Glutamatergic neuron (in vitro differentiated cells): Measurements from ENCODE around the gene GAGE12D. TPM values are rescaled to one million over a fixed set of nuclear protein-coding genes. Genes with fewer than 3 reads are reported as not detected.
"Not testable (repeated sequence)": the region's sequence is repeated elsewhere in the genome, so short reads cannot be mapped to it uniquely, and the experiment has no call there.

Source experiments
- DNase-seq: peaks from one replicate; pipeline ENCODE4 v3.0.0; 2022
- H3K27ac Mint-ChIP-seq: one replicate; pipeline ENCODE4 v1.8.0; 2020; ENCODE audit warnings: mild to moderate bottlenecking, mixed read lengths, inconsistent platforms; ENCODE audit not compliant: unreplicated experiment
- H3K27me3 Mint-ChIP-seq: one replicate; pipeline ENCODE4 v1.8.0; 2020; ENCODE audit warnings: mild to moderate bottlenecking, moderate library complexity, mixed read lengths, inconsistent platforms; ENCODE audit not compliant: unreplicated experiment
- H3K36me3 Mint-ChIP-seq: one replicate; pipeline ENCODE4 v1.8.0; 2020; ENCODE audit warnings: mild to moderate bottlenecking, mixed read lengths, inconsistent platforms; ENCODE audit not compliant: unreplicated experiment
- H3K4me1 Mint-ChIP-seq: one replicate; pipeline ENCODE4 v1.8.0; 2020; ENCODE audit warnings: mild to moderate bottlenecking, low read depth, mixed read lengths, inconsistent platforms; ENCODE audit not compliant: unreplicated experiment
- H3K4me3 Mint-ChIP-seq: one replicate; pipeline ENCODE4 v1.8.0; 2020; ENCODE audit warnings: mild to moderate bottlenecking, mixed read lengths, inconsistent platforms; ENCODE audit not compliant: unreplicated experiment
- H3K9me3 Mint-ChIP-seq: one replicate; pipeline ENCODE4 v1.8.0; 2020; ENCODE audit warnings: mild to moderate bottlenecking, moderate library complexity, mixed read lengths, inconsistent platforms; ENCODE audit not compliant: unreplicated experiment
- long read RNA-seq: library from polyadenylated mRNA; unstranded; transcript quantifications from one replicate; pipeline ENCODE4 v2.0.0, GENCODE V29; 2020; ENCODE audit not compliant: unreplicated experiment
- total RNA-seq: library from RNA; stranded (reverse); fragmentation: NEBNext Ultra II Directional; extraction: Animal tissue kit (Norgen Biotek cat#: 25700); gene quantifications from one replicate; pipeline ENCODE4 v1.2.1, GENCODE V29; 2021; ENCODE audit not compliant: unreplicated experiment

GAGE12D gene, protein sequence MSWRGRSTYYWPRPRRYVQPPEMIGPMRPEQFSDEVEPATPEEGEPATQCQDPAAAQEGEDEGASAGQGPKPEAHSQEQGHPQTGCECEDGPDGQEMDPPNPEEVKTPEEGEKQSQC
- not detected for total RNA-seq
- long read RNA-seq = 0 reads

GRCh38 chrX:49541433-49541832 lies at the start of gene GAGE12D:
TSS of gene GAGE12D (plus strand) at chrX:49541733. CDS start at chrX:49542888, 1,155 bp downstream.
- H3K4me3 Mint-ChIP-seq, H3K27me3 Mint-ChIP-seq, H3K27ac Mint-ChIP-seq, H3K4me1 Mint-ChIP-seq, DNase-seq, H3K9me3 Mint-ChIP-seq, H3K36me3 Mint-ChIP-seq: not testable (repeated sequence)

DNA sequence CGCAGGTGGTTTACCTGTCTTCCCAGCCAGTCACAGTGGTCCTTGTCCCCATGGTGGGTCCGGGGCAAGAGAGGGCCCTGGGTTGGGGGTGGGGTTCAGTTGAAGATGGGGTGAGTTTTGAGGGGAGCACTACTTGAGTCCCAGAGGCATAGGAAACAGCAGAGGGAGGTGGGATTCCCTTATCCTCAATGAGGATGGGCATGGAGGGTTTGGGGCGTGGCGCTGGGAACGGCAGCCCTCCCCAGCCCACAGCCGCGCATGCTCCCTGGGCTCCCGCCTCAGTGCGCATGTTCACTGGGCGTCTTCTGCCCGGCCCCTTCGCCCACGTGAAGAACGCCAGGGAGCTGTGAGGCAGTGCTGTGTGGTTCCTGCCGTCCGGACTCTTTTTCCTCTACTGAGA lies 9.7 kb upstream of the GAGE12D start, which contains the start of gene GAGE12C:
GAGE12C (plus strand) TSS at position 301 of the 400 bp plus-strand sequence. CDS start 1,155 bp downstream, outside the sequence.
- not testable (repeated sequence) for H3K27me3 Mint-ChIP-seq, H3K27ac Mint-ChIP-seq, H3K36me3 Mint-ChIP-seq, H3K4me3 Mint-ChIP-seq, DNase-seq, H3K9me3 Mint-ChIP-seq, H3K4me1 Mint-ChIP-seq

GRCh38 chrX:49550989-49551388 lies 9.5 kb downstream of the GAGE12D start, which contains the start of gene GAGE12E:
TSS of gene GAGE12E (plus strand) at chrX:49551289. CDS start at chrX:49552444, 1,155 bp downstream.
- H3K4me3 Mint-ChIP-seq, H3K27me3 Mint-ChIP-seq, H3K36me3 Mint-ChIP-seq, H3K9me3 Mint-ChIP-seq, H3K4me1 Mint-ChIP-seq, H3K27ac Mint-ChIP-seq, DNase-seq: not testable (repeated sequence)

DNA sequence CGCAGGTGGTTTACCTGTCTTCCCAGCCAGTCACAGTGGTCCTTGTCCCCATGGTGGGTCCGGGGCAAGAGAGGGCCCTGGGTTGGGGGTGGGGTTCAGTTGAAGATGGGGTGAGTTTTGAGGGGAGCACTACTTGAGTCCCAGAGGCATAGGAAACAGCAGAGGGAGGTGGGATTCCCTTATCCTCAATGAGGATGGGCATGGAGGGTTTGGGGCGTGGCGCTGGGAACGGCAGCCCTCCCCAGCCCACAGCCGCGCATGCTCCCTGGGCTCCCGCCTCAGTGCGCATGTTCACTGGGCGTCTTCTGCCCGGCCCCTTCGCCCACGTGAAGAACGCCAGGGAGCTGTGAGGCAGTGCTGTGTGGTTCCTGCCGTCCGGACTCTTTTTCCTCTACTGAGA lies 19.0 kb downstream of the GAGE12D start, which contains the start of gene GAGE12F:
GAGE12F (plus strand) TSS at position 301 of the 400 bp plus-strand sequence. CDS start 1,155 bp downstream, outside the sequence.
- not testable (repeated sequence) for H3K4me1 Mint-ChIP-seq, DNase-seq, H3K27me3 Mint-ChIP-seq, H3K36me3 Mint-ChIP-seq, H3K4me3 Mint-ChIP-seq, H3K27ac Mint-ChIP-seq, H3K9me3 Mint-ChIP-seq

- peak; percentile 2 for DNase-seq
- H3K4me3 Mint-ChIP-seq, H3K27ac Mint-ChIP-seq, H3K9me3 Mint-ChIP-seq, H3K36me3 Mint-ChIP-seq, H3K27me3 Mint-ChIP-seq, H3K4me1 Mint-ChIP-seq: not testable (repeated sequence)
These were observed 27.2 kb downstream of the GAGE12D start for GRCh38 chrX:49568728-49569127.

GRCh38 chrX:49569152-49569551 lies 27.6 kb downstream of the GAGE12D start:
- H3K27me3 Mint-ChIP-seq, DNase-seq, H3K36me3 Mint-ChIP-seq, H3K27ac Mint-ChIP-seq, H3K4me3 Mint-ChIP-seq, H3K9me3 Mint-ChIP-seq, H3K4me1 Mint-ChIP-seq: not testable (repeated sequence)

- H3K27ac Mint-ChIP-seq, H3K36me3 Mint-ChIP-seq, H3K9me3 Mint-ChIP-seq, DNase-seq, H3K27me3 Mint-ChIP-seq, H3K4me3 Mint-ChIP-seq, H3K4me1 Mint-ChIP-seq: not testable (repeated sequence)
These were observed 28.6 kb downstream of the GAGE12D start, which contains the start of gene GAGE12G for GRCh38 chrX:49570100-49570499. TSS of gene GAGE12G (plus strand) at chrX:49570400. CDS start at chrX:49571555, 1,155 bp downstream.

GRCh38 chrX:49579649-49580048 lies 38.1 kb downstream of the GAGE12D start, which contains the start of gene GAGE12H:
TSS of gene GAGE12H (plus strand) at chrX:49579949. CDS start at chrX:49581104, 1,155 bp downstream.
- not testable (repeated sequence) for DNase-seq, H3K4me1 Mint-ChIP-seq, H3K36me3 Mint-ChIP-seq, H3K27me3 Mint-ChIP-seq, H3K9me3 Mint-ChIP-seq, H3K27ac Mint-ChIP-seq, H3K4me3 Mint-ChIP-seq

GRCh38 chrX:49589196-49589595 lies 47.7 kb downstream of the GAGE12D start, which contains the start of gene GAGE2A:
TSS of gene GAGE2A (plus strand) at chrX:49589496. CDS start at chrX:49590651, 1,155 bp downstream.
- H3K36me3 Mint-ChIP-seq, H3K27me3 Mint-ChIP-seq, H3K27ac Mint-ChIP-seq, H3K9me3 Mint-ChIP-seq, H3K4me1 Mint-ChIP-seq, DNase-seq, H3K4me3 Mint-ChIP-seq: not testable (repeated sequence)

DNA sequence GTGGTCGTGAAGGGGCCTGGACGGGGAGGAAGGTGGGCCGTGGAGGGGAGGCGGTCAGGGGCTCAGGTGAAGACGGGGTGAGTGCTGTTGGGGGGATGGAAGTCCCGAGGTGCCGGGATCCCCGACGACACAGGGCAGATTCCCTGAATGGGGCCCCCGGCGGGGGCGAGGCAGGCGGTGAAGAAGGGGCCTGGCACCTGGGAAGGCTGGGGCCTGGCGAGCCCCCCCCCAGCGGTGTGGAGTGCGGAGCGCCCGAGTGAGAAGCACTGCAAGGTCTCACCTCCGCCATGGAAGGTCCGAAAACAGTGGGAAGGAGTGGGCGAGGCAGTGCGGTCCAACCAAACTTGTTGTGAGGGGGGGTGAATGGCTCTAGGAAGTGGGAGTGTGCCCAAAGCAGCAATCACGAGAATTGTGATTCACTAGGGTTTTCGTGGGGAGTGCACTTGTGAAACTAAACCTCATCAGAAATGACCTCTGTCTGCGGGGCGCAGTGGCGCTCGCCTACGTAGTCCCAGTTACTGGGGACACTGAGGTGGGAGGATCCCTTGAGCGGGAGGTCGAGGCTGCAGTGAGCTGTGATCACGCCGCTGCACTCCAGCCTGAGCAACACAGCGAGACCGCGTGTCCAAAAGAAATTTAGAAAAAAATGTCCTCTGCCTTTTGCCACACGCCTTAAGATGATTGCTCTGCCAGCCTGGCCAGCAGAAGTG lies 48.4 kb downstream of the GAGE12D start:
- not testable (repeated sequence) for H3K9me3 Mint-ChIP-seq, H3K27ac Mint-ChIP-seq, H3K36me3 Mint-ChIP-seq, H3K4me3 Mint-ChIP-seq, H3K4me1 Mint-ChIP-seq, H3K27me3 Mint-ChIP-seq
- DNase-seq = peak; percentile 18

DNA sequence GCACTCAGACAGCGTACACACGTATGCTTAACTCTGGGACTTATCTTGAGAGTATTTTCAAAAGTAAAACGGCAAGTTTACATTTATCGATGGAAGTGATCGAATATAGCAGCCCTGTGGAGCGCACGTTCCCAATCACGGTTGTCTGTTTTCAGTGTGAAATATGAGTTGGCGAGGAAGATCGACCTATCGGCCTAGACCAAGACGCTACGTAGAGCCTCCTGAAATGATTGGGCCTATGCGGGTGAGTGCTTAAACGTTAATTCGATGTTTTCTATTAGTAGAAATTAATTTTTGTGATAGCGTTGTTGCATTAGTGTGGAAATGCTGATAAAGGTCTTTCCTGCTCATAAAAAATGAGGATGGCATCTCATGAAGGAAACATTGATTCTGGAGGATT lies 49.0 kb downstream of the GAGE12D start:
- not testable (repeated sequence) for H3K4me1 Mint-ChIP-seq, H3K36me3 Mint-ChIP-seq, H3K27ac Mint-ChIP-seq, H3K27me3 Mint-ChIP-seq, DNase-seq, H3K4me3 Mint-ChIP-seq, H3K9me3 Mint-ChIP-seq
